Right kidney (tissue), 1 donor: ENCODE results near the gene MLLT3.

Source experiments
- DNase-seq: peaks from one replicate; pipeline ENCODE4 v3.0.0-alpha.2; 2016

Gene MLLT3

DNA sequence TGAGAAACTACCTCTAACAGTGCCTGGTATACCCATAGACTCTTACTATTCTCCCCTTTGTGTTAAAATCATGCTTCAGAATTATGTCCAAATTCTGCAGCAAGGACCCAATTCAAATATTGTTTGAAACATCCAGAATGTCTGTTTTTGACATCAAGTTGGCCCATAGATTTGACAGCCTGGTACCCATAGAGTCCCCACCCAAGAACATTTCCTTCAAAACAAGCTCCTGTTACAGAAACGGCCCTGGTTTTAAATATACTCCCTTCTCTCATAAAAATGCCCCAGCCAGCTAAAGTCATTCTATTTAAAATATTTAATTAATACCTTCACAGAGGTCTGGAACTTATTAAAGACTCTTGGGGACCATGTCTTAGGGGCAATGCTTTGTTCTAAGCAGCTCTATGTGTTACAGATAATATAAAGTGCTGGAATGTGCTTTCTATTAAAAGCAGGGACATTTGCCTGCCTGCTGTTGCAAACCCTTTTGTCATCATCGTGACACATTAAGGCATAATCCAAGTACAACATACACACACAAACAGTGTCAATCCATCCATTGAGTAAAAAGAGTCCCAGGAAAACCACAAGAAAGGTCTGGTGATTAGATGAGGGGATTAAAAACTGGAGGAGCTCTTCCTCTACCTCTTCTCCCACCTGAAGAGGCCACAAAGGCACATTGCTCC lies 321.7 kb downstream of the MLLT3 start:
- DNase-seq: no peak

DNA sequence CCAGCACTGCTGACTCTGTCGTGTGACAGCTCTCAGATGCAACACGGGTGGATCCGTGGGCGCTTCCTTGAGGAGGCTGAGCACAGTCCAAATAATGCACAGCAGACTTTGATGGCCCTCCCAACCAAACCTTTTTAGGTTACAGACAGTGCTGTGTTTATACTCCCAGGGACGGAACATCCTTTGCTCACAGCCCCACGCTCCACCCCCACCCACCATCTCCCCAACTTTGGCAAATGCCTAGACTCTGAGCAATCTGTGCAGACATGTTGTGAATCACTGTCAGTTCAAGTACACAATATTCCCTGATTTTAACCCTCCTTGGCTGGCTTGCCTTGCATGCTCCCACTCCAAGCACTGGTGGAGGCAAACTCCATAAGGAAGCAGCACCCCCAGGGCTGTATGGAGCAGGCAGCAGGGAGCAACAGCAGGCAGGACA lies 324.6 kb downstream of the MLLT3 start:
- DNase-seq: no peak

DNA sequence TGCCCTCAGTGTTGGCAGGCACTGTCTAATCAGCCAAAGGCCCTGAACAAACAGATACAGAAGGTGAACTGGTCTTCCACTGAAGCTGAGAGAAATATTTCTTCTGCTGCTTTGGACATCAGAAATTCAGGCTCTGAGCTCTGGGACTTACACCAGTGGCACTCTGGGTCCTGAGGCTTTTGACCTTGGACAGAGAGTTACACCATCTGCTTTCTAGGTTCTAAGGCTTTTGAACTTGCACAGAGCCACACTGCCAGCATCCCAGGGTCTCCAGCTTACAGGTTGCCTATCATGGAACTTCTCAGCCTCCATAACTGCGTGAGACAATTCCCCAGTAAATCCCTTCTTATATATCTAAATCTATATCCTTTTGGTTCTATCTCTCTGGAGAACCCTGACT lies 326.7 kb downstream of the MLLT3 start:
- DNase-seq: no peak

DNA sequence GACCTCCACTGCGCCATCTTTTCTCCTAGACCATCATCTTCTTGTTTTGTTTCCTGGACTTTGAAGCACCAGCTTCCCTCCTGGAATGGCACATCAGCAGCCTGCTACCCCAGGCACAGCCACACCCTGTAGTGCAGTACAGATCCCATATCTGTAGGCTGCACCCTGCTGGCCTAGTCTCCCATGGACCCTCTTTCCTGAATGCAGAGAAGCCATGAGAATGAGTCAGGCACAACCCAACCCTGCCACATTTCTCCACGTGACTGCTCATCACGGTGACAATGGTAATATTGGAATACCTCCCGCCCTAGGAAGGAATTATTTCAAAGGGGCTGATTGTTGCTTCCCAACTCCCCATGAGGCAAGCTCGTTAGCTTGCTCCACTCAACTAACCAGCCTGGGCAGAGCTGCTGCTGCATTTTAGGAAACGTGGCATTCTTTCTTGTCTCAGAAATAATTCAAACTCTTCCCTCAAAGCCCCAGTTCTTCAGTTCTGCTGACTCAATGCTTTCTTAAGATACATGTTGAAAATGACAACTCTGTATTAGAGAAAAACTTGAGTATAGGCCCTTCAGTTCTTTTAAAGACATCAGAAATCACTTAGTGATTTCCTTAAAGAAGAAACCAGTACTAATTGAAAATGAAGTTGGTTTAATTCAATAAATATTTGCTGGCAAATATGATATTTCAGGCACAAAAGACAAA lies 328.1 kb downstream of the MLLT3 start:
- DNase-seq: no peak

DNA sequence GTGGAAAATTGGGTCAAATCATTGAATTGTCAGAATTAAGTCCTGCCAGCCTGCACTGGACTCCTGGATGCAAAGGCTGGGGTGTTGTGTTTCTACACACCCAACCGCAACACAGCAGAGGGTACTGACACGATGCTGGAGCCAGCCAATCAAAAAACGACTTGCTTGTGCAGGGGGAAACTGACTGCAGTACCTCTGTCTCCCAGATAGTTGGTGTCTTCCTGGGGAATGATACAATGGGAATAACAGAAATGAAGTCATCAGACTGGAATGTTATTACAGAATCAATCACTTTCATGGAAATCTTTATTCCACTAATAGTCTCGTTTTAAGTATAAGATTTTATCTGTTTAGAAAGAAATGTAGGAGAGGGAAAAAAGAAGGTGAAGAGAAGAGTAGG lies 330.3 kb downstream of the MLLT3 start:
- DNase-seq: no peak
